RPMI7951 (cell line): ENCODE measurements around the gene SPPL2A. TPM values are rescaled to one million over a fixed set of nuclear protein-coding genes. Genes with fewer than 3 reads are reported as not detected.

Experiments
- DNase-seq: peaks from one replicate; pipeline ENCODE4 v3.0.0-alpha.2; 2012; ENCODE audit warnings: low read depth
- total RNA-seq: library from RNA; depleted of rRNA; stranded (reverse); fragments of >200 nt; shearing (Covaris generic); gene quantifications from 2 replicates; pipeline ENCODE4 v1.2.3, GENCODE V29; 2014; rRNA removed

SPPL2A gene
- total RNA-seq, 1 experiment from 2014 or later = 117 TPM

- DNase-seq = peak; percentile 89
These were observed 78.8 kb downstream of the SPPL2A start, which contains the start of gene TRPM7 for GRCh38 chr15:50686469-50687301. Gene TRPM7, minus strand, starts transcription at chr15:50686797. Its CDS starts 264 bp downstream, at chr15:50686533.

- peak; percentile 42 for DNase-seq
These were observed 79.5 kb downstream of the SPPL2A start for GRCh38 chr15:50685976-50686468.

DNA sequence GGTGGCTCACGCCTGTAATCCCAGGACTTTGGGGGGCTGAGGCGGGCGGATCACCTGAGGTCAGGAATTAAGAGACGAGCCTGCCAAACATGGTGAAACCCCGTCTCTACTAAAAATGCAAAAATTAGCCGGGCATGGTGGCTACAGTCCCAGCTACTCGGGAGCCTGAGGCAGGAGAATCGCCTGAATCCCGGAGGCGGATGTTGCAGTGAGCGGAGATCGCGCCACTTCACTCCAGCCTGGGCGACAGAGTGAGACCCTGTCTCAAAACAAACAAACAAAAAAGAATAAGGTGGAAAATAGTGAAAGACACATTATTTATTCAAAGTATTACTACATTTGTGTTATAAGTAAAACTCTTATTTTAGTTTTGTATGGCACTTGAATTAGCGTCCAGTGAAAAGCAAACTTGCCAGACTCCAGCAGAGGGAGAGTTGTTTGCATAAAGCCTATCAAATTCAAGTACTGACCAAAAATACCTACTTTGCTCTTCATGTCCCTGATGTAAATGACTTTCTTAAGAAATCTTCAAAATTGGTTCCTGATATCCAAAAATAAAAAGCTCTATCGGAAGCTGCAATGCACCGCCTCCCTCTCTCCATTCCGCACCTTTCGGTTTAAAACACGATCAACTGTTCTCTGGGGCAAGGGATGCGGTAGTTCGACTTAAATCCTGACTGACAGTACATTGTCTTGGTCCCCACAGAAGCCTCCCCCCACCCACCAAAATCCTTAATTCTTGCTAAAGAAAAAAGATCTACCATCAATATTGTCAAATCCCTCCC is 80.1 kb downstream of the SPPL2A start:
- DNase-seq = no peak

DNA sequence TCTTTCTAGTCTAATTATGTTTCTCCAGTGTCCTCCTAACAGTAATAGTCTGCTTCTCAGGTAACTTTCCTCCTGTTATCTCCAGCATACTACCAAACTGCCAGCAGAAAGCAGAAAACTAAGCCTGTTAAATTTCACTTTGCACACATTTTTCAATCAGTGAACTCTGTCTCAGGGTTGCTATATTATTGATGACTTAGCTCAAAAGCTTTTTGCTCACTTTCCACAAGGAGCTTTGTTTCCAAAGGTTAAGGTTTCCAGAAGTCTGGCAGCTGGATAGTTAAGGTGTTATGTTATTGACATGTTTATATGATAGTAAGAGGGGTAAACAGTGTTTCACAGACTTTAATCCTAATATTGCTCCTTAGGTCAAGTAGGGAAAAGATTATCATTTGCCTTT is 84.0 kb downstream of the SPPL2A start:
- no peak for DNase-seq

- DNase-seq = peak; percentile 38
These were observed 88.6 kb downstream of the SPPL2A start for GRCh38 chr15:50676799-50677483.

DNA sequence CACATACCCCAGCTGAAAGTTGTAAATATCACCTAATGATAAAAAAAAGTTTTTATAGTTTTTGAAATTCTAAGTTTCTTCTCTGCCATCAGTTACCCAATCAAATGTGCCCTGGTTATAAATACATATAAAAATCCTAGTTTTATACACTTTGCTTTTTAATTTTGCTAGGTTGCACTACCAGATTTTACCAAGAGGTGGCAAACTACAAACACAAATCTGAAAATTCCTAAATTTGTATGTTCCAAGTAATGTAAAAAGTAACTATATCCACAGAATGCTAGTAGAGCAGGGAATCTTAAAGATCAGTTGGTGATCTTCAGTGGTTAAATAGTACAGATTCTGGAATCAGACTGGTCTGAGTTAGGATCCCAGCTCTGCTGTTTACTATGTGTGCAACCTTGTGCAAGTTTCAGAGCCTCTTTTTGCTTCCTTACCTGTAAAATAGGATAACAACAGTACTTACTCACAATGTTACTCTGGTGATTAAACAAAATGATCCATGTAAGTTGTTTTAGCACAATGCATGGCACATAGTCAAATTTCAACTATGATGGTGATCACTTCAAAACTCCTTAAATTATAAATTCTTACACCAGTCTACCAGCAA is 89.9 kb downstream of the SPPL2A start:
- DNase-seq = peak; percentile 35

DNA sequence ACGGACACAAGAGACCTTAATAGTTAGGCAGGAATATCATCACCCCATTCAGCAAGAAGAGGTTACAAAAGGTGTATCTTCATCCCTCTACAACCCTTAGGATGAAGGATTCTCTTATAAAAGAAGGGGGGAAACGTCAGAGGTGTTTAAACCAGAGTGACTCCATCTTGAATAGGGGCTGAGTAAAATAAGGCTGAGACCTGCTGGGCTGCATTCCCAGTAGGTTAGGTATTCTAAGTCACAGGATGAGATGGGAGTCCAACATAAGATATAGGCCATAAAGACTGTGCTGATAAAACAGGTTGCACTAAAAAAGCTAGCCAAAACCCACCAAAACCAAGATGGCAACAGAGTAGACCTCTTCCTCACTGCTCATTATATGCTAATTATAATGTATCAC is 95.4 kb downstream of the SPPL2A start:
- no peak for DNase-seq

DNA sequence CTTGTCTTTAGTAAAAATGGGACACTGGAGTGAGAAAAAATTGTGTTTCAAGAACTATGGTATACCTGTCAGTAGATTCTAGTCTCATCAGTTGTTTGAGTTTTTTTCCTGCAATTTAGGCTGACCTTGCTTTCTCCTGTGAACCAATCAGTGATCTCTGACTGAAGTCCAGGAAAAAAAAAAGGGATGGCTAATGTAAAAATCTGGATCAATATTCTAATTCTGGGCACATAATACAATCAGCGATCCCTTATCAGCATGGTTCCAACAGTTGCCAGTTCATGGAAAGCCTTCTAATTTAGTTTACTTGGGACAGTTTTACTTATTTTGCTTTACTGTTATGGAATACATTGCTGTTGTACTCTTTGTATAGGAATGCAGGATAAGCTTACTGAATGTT is 95.9 kb downstream of the SPPL2A start:
- DNase-seq = no peak

DNA sequence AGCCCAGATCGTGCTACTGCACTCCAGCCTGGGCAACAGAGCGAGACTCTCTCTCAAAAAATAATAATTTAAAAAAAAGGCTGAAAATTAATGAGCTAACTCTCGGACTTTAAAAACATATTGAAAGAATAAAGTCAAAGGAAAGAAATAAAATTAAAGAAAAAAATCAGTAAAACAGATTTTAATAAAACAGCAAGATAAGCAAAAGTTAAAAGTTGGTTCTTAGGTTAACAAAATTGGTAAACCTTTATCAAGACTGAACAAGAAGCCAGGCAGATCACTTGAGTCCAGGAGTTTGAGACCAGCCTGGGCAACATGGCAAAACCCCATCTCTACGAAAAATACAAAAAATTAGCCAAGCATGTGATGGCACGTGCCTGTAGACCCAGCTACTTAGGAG is 99.6 kb downstream of the SPPL2A start:
- no peak for DNase-seq

DNA sequence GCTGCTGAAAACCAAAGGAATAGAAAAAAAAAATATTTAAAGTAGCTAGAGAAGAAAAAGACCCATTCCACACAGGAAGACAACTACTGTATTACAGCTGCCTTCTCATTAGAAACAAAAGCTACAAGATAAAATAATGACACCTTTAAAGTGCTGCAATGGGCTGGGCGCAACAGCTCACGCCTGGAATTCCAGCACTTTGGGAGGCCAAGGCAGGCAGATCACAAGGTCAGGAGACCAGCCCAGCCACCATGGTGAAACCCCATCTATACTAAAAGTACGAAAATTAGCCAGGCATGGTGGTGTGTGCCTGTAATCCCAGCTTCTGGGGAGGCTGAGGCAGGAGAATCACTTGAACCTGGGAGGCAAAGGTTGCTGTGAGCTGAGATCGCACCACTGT is 110.0 kb downstream of the SPPL2A start:
- DNase-seq = no peak

GRCh38 chr15:50653156-50653743 is 112.3 kb downstream of the SPPL2A start:
- no peak for DNase-seq

DNA sequence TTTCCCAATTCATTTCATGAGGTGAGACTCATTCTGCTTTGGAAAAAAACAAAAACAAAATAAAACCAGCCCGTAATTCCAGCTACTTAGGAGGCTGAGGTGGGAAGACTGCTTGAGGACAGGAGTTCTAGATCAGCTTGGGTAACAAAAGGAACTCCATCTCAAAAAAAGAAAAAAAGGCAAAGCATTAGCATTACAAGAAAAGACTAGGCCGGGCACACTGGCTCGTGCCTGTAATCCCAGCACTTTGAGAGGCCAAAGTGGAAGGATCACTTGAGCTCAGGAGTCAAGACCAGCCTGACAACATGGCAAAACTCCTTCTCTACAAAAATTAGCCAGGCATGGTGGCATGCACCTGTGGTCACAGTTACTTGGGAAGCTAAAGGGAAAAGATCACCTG is 112.8 kb downstream of the SPPL2A start:
- no peak for DNase-seq

Other genes with a start within 250 kb of the SPPL2A start
- gene USP50, start 219.0 kb downstream of the SPPL2A start, total RNA-seq = not detected in 2 replicates
- gene TRPM7, start 78.9 kb downstream of the SPPL2A start, total RNA-seq = 31.8 and 36.4 TPM in 2 replicates
- gene AP4E1, start 143.0 kb upstream of the SPPL2A start, total RNA-seq = 11.2 and 11.7 TPM in 2 replicates